DND-41 (cell line): ENCODE measurements around the gene P2RX5.

Experiments
- EZH2 ChIP-seq: IDR thresholded peaks from 3 replicates; pipeline ENCODE4 v1.6.1; 2012; ENCODE audit warnings: borderline replicate concordance, low read depth, mild to moderate bottlenecking, moderate library complexity, low read length, inconsistent platforms; ENCODE audit not compliant: severe bottlenecking
- TF ChIP-seq, protein P1 (sequence below): IDR thresholded peaks from 2 replicates; pipeline ENCODE4 v1.5.1; 2012; ENCODE audit warnings: borderline replicate concordance, low read length, moderate library complexity, mild to moderate bottlenecking; ENCODE audit not compliant: poor library complexity, severe bottlenecking; ENCODE audit errors: extremely low read depth

- TF ChIP-seq, protein P1, sequence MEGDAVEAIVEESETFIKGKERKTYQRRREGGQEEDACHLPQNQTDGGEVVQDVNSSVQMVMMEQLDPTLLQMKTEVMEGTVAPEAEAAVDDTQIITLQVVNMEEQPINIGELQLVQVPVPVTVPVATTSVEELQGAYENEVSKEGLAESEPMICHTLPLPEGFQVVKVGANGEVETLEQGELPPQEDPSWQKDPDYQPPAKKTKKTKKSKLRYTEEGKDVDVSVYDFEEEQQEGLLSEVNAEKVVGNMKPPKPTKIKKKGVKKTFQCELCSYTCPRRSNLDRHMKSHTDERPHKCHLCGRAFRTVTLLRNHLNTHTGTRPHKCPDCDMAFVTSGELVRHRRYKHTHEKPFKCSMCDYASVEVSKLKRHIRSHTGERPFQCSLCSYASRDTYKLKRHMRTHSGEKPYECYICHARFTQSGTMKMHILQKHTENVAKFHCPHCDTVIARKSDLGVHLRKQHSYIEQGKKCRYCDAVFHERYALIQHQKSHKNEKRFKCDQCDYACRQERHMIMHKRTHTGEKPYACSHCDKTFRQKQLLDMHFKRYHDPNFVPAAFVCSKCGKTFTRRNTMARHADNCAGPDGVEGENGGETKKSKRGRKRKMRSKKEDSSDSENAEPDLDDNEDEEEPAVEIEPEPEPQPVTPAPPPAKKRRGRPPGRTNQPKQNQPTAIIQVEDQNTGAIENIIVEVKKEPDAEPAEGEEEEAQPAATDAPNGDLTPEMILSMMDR: no peak
- TF ChIP-seq EZH2: no peak
Observed at GRCh38 chr17:3729881-3730280, 33.9 kb upstream of the P2RX5 start.
